NT2/D1 (cell line): ENCODE measurements around the gene NPHS2.

Experiments
- SUZ12 ChIP-seq: IDR thresholded peaks from 2 replicates; pipeline ENCODE4 v1.6.1; 2011; ENCODE audit not compliant: insufficient read length, insufficient read depth; ENCODE audit errors: extremely low read depth
- YY1 ChIP-seq: IDR thresholded peaks from 2 replicates; pipeline ENCODE4 v1.6.1; 2011; ENCODE audit not compliant: insufficient read length, insufficient read depth
- ZNF274 ChIP-seq: IDR thresholded peaks from 2 replicates; pipeline ENCODE4 v1.6.1; 2011; ENCODE audit warnings: mild to moderate bottlenecking, low read depth, low read length

DNA sequence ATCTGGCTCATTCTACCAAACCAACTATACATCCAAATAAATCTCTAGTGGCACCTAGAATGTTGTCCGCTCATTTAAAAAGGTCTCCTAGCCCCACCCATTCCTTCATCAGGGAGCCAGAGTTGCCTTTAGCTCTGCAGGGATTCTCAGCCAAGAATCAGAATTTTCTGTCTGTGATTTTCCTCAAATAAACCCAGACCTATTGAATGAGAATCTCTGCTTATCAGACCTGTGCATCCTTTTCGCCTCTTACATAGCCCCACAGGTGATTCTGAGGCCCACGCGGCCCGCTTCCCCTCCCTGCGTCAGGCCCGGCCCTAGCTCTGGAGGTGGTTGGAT is 15.5 kb upstream of the NPHS2 start:
- TF ChIP-seq YY1: no peak
- no peak for TF ChIP-seq ZNF274
- no peak for TF ChIP-seq SUZ12
